HL-60 (cell line): ENCODE results near the gene PTPA.
A peak's percentile ranks its signal among the peaks of the same experiment; 100 is the strongest.

Source experiments
- DNase-seq, 2 experiments: peaks; one replicate each; pipeline ENCODE4 v3.0.0-alpha.2; 2010 to 2020; ENCODE audit warnings: low read depth in 1 of 2, low spot score in 1 of 2
- H3K27ac ChIP-seq: fragments of 250-450 bp; sonication (Bioruptor Pico); replicated peaks from 2 replicates; pipeline ENCODE4 v1.5.1; 2020; ENCODE audit warnings: mild to moderate bottlenecking, moderate library complexity
- H3K27me3 ChIP-seq: fragments of 250-450 bp; sonication (Bioruptor Pico); 2 replicates; pipeline ENCODE4 v1.5.1; 2021; ENCODE audit warnings: mild to moderate bottlenecking, moderate library complexity; ENCODE audit not compliant: insufficient read depth, poor library complexity, severe bottlenecking
- H3K4me3 ChIP-seq: replicated peaks from 2 replicates; pipeline ENCODE4 v1.5.1; 2011; ENCODE audit warnings: mild to moderate bottlenecking, control low read depth, low read length; ENCODE audit not compliant: insufficient read depth
- GABPA ChIP-seq: IDR thresholded peaks from 2 replicates; pipeline ENCODE4 v1.6.1; 2012; ENCODE audit warnings: low read depth
- POLR2AphosphoS5 ChIP-seq: IDR thresholded peaks from 2 replicates; pipeline ENCODE4 v1.6.1; 2012; ENCODE audit warnings: low read depth
- SPI1 ChIP-seq: IDR thresholded peaks from 2 replicates; pipeline ENCODE4 v1.6.1; 2012; ENCODE audit warnings: low read depth, mild to moderate bottlenecking, borderline replicate concordance
- TF ChIP-seq, protein P1 (sequence below): IDR thresholded peaks from one replicate; pipeline ENCODE4 v1.5.1; 2011; ENCODE audit warnings: low read length, control low read depth, inconsistent platforms; ENCODE audit not compliant: insufficient read depth
- TF ChIP-seq, protein P2 (sequence below): IDR thresholded peaks from 2 replicates; pipeline ENCODE4 v1.6.1; 2012; ENCODE audit warnings: low read depth; ENCODE audit not compliant: insufficient replicate concordance

Gene PTPA

DNA sequence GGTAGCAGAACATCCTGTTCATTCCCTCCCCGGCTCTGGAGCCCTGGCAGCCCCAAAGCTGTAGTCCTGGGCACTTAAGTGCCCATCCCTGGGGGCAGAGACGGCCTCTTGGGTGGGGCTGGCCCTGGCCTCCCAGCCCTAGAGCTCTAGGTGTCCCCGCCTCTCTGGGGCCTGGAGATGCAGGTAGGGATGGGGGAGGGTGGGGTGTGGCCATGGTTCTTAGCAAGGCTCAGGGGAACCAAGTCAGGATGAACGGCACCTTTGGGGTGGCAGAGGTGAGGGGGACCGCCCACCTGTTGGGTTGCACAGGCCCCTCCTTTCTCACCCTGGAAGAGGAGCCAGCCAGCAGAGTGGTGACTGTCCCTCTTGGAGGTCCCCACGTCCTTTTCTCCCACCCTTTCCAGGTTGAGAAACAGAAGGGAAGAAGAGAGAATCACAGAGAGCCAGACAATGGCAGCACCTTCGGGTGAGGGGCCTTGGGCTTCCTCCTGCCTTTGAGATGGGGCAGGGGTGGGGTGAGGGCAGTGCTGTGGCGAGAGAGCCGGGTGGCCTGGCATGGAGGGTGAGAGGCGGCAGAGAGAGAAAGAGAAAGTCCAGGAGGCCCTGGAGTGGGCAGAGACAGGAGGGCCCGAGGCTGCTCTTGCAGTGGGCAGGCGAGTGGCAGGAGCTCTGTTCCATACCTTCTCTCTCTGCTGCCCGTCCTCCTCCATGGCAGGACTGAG lies 3.0 kb upstream of the PTPA start:
- no peak overlapping the region for H3K27ac ChIP-seq
- no peaks in the 10 kb centered on the region for H3K27me3 ChIP-seq
- no peak overlapping the region for H3K4me3 ChIP-seq
- TF ChIP-seq GABPA: no peak
- TF ChIP-seq, protein P1, sequence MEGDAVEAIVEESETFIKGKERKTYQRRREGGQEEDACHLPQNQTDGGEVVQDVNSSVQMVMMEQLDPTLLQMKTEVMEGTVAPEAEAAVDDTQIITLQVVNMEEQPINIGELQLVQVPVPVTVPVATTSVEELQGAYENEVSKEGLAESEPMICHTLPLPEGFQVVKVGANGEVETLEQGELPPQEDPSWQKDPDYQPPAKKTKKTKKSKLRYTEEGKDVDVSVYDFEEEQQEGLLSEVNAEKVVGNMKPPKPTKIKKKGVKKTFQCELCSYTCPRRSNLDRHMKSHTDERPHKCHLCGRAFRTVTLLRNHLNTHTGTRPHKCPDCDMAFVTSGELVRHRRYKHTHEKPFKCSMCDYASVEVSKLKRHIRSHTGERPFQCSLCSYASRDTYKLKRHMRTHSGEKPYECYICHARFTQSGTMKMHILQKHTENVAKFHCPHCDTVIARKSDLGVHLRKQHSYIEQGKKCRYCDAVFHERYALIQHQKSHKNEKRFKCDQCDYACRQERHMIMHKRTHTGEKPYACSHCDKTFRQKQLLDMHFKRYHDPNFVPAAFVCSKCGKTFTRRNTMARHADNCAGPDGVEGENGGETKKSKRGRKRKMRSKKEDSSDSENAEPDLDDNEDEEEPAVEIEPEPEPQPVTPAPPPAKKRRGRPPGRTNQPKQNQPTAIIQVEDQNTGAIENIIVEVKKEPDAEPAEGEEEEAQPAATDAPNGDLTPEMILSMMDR: no peak
- TF ChIP-seq, protein P2, sequence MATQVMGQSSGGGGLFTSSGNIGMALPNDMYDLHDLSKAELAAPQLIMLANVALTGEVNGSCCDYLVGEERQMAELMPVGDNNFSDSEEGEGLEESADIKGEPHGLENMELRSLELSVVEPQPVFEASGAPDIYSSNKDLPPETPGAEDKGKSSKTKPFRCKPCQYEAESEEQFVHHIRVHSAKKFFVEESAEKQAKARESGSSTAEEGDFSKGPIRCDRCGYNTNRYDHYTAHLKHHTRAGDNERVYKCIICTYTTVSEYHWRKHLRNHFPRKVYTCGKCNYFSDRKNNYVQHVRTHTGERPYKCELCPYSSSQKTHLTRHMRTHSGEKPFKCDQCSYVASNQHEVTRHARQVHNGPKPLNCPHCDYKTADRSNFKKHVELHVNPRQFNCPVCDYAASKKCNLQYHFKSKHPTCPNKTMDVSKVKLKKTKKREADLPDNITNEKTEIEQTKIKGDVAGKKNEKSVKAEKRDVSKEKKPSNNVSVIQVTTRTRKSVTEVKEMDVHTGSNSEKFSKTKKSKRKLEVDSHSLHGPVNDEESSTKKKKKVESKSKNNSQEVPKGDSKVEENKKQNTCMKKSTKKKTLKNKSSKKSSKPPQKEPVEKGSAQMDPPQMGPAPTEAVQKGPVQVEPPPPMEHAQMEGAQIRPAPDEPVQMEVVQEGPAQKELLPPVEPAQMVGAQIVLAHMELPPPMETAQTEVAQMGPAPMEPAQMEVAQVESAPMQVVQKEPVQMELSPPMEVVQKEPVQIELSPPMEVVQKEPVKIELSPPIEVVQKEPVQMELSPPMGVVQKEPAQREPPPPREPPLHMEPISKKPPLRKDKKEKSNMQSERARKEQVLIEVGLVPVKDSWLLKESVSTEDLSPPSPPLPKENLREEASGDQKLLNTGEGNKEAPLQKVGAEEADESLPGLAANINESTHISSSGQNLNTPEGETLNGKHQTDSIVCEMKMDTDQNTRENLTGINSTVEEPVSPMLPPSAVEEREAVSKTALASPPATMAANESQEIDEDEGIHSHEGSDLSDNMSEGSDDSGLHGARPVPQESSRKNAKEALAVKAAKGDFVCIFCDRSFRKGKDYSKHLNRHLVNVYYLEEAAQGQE: no peak
- TF ChIP-seq POLR2AphosphoS5: no peak
- no peak for TF ChIP-seq SPI1
- no peak for DNase-seq

DNA sequence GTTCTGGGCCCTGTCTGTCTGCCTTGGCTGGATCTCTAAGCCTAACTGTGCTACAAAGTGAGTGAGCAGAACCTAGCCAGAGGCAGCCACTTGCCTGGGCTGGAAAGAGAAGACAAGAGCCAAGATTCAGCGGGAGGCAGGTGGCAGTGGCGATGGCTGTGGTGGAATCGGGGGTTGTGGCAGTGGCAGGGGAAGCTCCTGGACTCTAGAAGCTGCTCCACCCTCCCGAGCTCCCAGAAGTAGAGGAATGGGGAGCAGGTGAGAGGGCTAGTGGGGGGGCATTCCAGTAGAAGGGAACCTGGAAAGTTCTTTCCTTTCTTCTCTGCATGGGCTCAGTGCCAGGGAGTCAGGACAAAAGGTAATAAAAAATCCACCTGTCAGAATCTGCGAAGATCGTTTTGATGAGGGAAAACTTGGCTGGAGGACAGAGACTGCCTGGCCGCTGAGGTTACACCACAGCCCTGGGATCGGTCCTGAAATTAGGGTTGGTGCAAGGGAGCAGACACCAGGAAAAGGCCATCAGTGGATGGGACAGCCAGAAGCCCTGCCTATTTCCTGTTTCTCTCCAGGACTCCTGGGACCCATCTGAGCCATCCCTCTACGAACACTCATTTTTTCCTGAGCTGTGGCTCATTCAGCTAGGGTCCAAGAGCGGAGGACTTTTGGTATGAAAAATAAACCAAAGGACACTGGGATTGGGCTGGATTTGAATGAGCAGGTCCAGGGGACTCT lies 2.2 kb upstream of the PTPA start:
- Histone ChIP-seq H3K27me3 (no peaks in the 10 kb centered on the region), H3K27ac (no peak overlapping the region), H3K4me3 (no peak overlapping the region)
- TF ChIP-seq, protein P1: no peak
- no peak for TF ChIP-seq GABPA
- TF ChIP-seq, protein P2: no peak
- no peak for TF ChIP-seq POLR2AphosphoS5
- no peak for TF ChIP-seq SPI1
- DNase-seq: no peak

DNA sequence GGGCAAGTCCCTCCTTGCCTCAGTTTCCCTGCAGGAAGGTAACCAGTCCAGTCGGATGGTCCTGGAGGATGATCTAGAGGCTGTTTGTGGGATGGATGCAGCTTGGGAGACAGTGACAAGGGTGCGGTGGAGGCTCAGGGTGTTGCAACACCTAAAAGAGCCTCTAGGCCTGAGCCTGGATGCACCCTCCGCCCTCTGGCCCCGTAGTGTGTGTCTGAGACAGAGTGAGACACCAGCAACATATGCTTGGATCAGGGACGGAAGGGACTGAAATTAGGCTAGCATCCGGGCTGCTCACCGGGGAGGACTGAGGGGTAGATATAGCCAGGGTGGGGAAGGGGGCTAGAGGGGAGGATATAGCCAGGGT lies 1.7 kb upstream of the PTPA start:
- DNase-seq: peak; percentile 45 to 58
- Histone ChIP-seq H3K27ac (no peak overlapping the region), H3K4me3 (no peak overlapping the region), H3K27me3 (no peaks in the 10 kb centered on the region)
- no peak for TF ChIP-seq GABPA
- no peak for TF ChIP-seq SPI1
- TF ChIP-seq, protein P2: no peak
- TF ChIP-seq, protein P1: no peak
- no peak for TF ChIP-seq POLR2AphosphoS5
